Ramos (cell line): ENCODE data around the gene ETS2.

Source experiments
- in situ Hi-C: fragments of 300-500 bp; cut with MboI; formaldehyde crosslinking; loops from one replicate; pipeline ENCODE4 v1.14.3; 2022; ENCODE audit warnings: low sequenced_read_pairs; ENCODE audit not compliant: unreplicated experiment

The ETS2 gene

DNA sequence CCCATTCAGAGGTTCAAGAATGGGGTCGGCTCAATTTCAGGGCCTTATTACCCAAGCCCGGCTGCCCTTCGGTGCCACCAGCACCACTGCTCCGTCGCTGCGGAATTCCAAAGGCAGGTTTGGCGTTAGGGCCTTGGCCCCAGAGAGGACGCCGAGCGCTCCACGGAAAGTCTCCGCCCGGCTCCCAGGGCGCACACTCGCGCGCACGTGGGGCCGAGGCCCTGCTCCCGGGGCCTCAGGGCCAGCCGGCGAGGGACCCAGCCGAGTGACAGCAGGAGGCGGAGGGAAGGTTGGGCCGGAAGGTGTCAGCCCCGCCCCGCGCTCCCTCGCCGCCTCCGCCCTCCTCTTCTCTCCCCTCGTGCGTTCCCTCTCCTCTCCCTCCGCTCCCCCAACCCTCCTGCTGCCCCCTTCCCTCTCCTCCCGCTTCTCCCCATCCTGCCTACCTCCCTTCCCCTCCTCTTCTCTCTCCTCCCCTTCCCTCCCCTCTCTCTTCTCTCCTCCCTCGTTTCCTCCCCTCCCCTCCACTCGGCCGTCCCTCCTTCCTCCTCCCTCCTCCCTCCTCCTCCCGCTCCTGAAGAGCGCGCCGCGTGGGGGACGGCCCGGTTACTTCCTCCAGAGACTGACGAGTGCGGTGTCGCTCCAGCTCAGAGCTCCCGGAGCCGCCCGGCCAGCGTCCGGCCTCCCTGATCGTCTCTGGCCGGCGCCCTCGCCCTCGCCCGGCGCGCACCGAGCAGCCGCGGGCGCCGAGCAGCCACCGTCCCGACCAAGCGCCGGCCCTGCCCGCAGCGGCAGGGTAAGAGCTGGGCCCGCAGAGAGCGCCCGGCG is at the start of gene ETS2:
Gene ETS2, plus strand, starts transcription at position 602 of the 825 bp plus-strand sequence. CDS start 4,106 bp downstream, outside the sequence.
- in situ Hi-C loops: no loop called here

DNA sequence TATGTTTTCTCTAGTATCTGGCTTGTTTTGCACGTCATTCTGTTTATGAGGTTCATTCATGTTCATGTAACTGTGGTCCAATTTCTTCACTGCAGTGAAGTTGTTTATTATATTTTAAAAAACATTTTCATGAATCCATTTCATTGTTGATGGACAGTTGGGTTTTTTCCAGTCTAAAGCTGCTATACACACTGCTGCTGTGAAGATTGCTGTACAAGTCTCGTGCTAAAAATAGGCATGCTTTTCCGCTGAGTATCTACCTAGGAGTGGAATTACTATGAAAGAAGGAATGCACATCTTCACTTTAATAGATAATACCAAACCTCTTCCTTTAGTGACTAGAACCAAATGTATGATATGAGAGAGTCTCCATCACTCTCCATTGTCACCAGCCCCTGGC is 49.0 kb upstream of the ETS2 start:
- in situ Hi-C loops: no loop called here

DNA sequence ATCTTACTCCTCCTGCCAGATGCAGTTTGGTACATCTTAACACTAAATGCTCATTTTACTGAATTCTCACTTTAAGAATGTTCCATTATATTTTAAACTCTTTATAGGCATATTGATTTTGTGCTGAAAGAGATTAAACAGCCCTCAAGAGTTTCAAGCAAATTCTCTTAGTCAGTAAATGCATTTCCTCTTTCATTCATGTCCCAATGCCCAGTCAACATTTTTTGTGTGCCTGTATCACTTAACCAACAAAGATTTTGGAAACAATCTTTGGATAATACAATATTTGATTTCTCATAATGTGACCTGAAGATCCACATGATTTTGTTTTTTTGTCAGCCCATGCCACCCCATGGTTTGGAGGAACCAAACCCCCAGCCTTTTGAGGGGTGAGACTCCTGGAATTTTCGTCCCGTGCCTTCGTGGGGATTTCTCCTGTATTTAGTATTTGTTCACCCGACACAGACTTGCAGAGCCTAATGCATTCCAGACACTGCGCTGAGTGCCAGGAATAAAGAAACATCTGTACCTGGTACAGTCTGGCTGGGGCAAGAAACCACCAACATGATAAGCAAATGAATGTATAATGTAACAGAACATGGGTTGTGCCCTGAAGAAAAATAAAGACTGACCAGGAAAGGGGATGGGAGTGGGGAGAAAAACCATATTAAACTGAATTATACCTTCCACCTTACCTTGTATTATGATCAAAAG is 47.1 kb upstream of the ETS2 start:
- in situ Hi-C loops: no loop called here

DNA sequence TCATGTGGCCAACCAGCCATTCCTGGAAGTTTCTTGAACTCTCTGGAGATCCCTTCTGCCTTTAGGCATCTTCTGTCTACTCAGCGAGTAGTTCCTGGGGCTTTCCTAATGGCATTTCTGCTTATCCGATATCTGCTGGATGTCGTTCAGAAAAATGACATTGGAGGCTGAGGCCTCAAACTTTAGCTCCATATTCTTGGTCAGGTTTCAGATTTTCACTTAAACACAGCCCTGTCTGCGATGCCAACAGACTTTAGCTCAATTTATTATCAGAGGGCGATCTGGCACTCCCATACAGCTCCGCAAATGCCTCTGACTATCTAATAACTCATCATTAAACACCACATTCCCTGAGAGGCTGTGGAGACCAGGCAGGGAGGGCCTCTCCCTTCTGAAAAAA is 46.3 kb upstream of the ETS2 start:
- in situ Hi-C loops: no loop called here

DNA sequence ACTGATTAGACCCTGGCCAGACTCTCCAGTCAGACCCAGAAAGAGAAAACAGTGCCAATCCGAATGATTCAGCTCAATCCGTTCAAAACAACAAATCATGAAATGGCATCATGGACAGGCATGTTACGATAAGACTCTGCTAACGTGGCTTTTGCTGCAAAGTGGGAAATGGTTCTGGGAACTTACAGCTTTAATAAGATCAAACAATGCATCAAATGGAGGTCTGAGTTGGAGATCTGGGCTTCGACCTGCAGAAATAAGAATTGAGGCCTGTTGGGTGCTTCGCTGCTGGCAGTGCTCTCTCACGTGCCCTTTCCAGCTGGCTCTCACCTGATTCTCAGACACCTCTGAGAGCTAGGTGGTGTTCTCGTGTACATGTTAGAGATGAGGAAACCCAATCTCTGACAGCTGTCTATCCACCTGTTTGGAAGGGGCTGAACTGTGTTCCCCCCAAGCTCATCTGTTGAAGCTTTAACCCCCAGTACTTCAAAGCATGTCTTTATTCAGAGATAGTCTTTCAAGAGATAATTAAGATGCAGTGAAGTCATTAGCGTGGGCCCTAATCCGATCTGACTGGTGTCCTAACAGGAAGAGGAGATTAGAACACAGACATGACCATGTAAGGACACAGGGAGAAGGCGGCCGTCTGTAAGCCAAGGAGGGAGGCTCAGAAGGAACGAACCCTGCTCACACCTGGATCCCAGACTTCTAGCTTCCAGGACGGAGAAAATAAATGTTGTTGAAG is 45.5 kb upstream of the ETS2 start:
- in situ Hi-C loops: no loop called here

DNA sequence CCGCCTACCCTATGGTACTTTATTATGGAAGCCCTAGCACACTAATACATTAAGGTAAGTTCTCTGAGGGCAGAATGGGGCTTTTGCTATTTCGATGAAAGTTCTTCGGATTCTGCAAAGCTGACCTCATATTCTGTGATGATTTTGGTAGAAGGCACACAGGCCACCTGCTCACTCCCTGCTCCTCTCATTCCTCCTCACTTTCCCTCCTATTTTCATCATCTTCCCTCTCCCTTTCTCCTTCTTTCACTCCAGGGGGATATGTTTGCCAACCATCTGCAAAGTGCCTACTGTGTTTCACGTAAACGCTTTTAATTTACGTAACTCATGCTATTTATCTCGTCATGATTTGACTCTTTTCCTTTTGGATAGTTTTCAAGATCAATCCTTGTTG is 45.0 kb upstream of the ETS2 start:
- in situ Hi-C loops: no loop called here

DNA sequence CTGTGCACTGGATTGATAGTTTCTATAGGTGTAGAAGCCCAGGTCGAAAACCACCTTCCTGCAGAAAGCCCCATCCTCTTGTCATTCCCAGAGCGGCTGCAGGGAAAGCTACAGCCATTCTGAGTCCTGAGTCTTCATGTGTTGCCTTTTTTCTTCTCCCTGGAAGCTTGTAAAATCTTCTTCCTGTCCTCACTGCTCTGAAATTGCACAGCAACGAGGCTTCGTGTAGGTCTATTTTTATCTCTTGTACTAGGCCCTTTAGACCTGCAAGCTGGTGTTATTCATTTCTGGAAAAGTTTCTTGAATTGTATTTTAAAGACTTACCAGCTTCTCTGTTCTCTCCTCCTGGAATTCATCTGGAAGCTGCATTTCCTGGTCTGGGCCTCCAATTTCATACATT is 44.2 kb upstream of the ETS2 start:
- in situ Hi-C loops: no loop called here

DNA sequence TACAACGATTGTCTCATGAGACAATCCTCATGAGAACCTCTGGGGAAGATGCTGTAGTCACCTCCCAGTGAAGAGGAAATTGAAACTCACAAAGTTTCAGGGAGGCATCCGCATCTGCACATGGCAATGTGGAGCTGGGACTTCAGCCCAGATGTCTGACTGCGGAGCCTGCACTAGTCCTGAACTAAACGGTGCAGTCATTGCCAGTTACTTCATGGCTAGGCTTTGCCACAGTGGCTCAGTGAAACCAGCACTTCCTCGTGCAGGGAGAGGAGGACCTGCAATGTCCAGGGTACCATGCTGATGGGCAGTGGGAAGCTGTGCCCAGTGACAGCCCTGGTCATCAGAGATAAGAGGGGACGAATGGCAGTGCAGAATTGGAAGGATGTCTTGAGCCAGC is 40.7 kb upstream of the ETS2 start:
- in situ Hi-C loops: no loop called here

DNA sequence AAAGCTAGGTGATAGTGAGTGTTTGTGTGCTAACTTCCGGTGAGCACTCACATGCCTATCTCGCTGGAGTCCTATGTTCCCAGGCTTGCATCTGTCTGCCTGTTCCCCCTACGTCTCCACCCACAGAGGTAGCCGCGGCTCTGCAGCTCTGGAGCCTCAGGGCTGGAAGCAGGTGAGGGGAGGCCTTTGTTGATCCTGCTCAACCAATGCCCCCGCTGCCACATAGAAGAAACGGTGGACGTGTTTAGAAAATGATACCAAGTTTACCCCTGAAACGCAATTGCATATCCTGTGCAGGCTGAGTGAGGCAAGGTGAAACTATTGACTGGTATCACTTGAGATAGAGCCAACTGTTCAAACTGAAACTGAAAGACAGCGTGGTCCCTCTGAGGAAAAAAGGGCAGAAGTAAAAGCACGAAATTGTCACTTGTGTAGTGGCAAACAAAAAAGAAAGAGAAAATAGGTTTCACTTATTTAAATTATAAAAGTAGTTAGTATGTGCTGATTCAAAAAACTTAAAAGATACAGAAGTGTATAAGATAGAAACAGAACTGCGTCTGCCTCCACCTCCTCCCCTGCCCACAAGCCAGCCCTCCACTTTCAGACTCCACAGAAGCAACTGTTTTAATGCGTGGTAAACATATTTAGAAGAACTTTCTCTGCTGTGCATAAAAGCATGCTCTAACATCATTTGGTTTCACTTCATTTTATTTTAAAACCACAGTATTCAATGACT is 38.6 kb upstream of the ETS2 start:
- in situ Hi-C loops: no loop called here

DNA sequence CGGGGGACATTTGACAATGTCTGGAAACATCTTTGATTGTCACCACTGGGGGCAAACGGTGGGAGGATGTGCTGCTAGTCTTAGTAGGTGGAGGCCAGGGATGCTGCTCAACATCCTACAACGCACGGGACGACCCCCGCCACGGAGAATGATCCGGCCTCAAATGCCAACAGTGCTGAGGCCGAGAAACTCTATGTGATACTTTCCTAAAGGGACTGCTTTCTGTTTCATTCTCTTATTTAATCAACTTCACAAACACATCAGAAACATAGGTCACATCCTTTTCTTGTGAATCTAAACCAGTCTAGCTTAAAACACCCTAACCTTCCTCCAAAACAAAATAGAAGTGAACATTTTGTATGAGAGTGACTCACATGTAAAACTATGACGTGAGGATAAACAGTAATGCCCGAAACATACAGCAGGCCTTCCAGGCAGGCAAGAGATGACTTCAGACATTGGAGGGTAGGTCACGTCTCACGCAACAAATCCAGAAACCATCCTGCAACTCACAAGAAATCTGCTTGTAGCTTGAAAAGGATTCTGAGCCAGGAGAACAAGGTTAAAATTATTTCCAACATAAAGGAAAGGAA is 37.2 kb upstream of the ETS2 start:
- in situ Hi-C loops: no loop called here

DNA sequence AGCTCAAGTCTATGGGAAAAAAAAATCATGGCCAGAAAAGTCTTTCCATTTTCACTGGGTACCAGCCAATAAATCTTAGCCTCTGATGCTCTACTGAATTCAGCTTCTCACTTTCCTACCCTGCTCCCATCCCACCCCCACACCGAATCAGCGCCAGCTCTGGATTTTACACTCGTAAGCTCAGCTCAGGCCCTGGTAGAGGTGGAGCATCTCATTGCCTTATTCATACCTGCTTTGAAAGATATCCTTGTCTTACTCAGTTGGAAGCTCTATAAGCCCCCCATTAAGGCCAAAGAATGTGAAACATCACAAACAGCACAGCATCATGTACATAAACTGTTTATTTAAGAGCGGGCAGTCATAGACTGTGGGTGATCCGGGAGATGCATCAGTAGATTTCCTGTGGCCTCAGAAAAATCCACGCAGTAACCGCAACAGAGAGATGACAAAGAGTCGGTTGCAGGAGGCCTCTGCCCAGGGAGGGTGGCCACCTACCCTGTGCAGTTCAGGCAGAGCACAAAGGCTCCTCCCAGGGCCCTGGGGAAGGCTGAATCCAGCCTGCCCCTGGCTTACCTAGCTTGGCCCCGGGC is 36.4 kb upstream of the ETS2 start:
- in situ Hi-C loops: no loop called here

DNA sequence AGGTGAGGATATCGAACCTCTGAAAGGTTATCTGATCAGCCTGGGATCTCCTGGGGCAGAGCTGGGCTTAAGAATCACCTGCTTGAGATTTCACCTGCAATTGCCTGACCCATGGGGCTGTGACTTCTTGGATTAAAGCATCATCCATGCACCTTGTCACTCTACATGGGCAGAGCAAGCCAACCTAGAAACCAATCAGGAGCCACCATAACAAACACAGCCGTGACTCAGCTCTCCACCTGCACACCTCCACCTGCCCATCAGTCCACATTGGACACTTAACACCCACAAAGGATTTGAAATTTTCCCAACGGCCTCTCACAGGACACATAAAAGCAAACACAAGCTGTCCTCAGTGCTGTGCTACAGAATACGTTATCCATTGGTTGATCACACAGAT is 35.1 kb upstream of the ETS2 start:
- in situ Hi-C loops: no loop called here

DNA sequence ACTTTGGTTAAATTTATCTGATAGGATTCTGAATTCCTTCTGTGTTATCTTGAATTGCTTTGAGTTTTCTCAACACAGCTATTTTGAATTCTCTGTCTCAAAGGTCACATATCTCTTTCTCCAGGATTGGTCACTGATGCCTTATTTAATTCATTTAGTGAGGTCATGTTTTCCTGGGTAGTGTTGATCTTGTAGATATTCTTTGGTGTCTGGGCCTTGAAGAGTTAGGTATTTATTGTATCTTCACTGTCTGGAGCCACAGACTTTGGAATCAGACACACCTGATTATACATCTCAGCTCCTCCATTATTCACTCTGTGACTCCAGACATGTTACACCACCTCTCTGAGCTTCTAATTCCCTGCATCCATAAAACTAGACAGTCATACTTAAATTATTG is 34.2 kb upstream of the ETS2 start:
- in situ Hi-C loops: no loop called here

DNA sequence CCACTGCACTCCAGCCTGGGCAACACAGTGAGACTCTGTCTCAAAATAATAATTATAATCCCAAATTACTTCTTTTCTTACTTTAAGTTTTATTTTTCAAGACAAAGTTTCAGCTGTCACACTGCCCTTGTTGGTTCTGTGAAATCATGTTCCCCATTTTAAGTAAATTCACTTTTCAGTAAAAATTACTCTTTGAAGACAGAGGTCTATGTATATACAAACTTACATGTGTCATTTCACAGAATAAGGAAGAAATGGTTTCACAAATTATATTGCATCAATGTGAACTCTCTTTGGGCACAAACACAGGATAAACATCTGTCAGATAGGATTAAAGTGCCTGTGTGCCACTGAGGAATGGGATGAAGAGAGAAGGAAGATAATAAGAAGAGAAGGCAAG is 33.1 kb upstream of the ETS2 start:
- in situ Hi-C loops: no loop called here

DNA sequence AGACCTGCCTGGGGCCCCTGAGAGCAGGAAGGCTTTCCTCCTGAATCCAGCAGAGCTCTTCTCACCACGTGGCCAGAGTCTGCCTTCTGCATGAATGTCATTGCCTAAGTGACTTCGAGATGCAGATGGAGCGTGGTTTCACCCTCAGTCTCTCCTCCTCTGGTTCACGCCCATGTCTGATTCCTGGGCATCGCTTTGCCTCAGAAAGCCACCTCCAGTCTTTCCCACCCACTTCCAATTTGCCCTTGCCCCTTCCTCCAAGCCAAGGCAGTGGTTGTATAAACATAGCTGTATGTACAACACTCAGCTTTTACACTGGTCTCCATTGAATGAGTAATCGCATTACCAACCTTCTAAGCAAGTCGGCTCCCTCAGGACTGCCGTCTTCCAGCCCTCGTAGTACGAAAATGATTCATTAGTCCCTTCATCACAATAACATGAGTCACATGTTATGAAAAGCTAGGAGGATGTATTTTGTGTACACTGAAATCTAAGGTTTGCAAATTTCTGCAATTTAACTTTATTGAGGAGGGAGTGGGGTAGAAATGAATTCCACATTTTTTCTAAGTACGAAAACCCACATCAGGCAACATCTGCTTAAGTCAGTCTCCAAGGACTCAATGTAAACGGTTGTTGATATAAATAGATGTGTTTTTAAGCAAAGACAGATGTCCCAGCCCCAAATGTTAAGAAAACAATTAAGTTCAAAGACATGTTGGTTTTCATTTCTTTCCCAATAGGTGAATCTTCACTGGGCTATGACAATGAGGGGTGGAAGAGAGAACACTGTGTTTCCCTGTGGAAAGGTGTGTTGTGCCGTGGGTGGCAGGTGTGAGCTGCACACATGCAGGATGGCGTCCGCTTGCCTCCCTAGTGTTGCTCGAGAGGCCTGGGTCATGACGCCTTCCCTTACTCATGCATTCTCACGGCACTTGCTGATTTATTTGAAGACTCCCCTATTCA is 32.3 kb upstream of the ETS2 start:
- in situ Hi-C loops: no loop called here

DNA sequence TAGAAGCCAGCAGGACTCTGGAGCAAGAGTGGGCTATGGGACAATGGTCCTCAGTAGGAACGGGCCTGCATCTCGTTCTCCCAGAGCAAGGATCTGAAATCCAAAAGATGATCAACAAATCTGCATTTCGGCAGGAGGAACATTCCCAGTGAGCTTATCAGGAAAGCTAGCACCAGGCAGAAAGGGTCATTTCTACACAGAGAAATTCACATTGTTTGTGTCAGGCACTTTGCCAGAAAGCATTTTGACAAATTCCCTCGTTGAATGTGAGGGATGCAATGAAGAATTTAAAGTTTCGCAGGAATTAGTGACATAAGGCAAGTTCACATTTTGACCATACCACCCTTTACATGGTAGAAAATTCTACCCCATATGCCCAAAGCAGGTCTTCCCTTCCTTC is 31.6 kb upstream of the ETS2 start:
- in situ Hi-C loops: no loop called here

DNA sequence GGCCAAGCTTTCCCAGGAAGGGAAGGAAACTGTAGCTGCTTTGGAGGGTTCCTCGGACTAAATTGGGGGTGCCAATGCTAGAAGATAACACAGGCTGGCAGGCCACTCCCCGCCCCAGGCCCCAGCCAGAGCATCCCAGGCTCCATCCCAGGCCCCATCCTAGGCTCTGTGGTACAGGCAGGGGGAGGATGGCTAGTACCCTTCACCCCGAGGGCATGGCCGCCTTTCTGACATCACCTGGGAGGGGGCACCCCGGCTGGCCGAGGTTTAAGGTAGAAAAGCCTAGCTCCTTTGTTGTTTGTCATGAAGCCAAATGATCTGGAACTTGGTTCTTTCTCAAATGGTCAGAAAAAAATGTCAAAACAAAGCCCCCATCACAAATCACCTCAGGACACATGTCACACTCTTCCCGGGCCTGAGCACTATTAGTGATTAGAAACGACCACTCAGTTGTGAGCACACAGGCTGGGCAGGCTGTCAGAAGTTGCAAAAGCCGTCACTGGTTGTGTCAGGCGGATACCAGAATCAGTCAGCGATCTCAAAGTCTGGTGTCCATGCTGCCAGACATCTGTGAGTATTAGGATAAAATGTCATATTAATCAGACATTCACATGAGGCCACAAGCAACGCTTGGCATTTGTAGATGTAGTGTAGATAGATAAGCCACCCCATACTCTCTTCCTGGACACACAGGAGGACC is 31.0 kb upstream of the ETS2 start:
- in situ Hi-C loops: no loop called here

DNA sequence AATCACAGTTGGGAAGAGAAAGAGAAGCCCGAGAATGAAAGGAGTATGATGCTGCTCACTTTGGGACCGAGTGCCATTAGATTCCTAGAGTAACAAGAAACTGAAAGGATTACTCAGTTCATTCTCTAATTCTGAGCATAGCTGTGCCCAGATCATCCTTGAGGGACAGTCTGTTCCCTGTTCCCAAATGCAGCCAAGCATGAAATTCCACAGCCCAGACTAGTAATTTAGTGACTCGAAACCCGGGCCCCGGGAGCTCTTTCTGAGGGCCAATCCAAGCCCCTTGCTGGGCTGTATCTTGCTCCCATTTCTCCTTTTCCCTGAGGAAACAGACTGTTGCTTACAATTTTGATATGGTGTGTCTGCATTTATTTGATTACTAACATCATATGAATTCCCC is 30.0 kb upstream of the ETS2 start:
- in situ Hi-C loops: no loop called here
